Measurements from ENCODE around the gene DTNB. TPM values are rescaled to one million over a fixed set of nuclear protein-coding genes. Genes with fewer than 3 reads are reported as not detected.
"Not testable (repeated sequence)": the region's sequence is repeated elsewhere in the genome, so short reads cannot be mapped to it uniquely, and the experiment has no call there.

Gene DTNB
- total RNA-seq, 1 experiment from 2014 or later = 19.8 TPM

DNA sequence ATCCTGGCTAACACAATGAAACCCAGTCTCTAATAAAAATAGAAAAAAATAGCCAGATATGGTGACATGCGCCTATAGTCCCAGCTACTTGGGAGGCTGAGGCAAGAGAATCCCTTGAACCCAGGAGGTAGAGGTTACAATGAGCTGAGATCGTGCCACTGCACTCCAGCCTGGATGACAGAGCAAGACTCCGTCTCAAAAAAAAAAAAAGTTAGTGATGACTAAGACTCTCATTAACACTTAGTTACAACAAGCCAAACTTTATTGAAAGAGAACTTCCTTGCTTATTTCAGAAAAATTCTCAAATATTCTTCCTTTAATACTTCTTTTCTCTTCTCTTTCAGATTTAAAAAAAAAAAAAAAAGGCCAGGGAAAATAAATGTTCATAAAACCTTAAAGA lies 7.9 kb downstream of the DTNB start:
- not testable (repeated sequence) for DNase-seq; H3K36me3 ChIP-seq (replicated peaks; ENCODE audit: control insufficient read depth, insufficient read depth, low read length); H3K27me3 ChIP-seq (ENCODE audit: control insufficient read depth, insufficient read depth, low read length); H3K4me3 ChIP-seq (ENCODE audit: insufficient read depth, low read depth, low read length)

DNA sequence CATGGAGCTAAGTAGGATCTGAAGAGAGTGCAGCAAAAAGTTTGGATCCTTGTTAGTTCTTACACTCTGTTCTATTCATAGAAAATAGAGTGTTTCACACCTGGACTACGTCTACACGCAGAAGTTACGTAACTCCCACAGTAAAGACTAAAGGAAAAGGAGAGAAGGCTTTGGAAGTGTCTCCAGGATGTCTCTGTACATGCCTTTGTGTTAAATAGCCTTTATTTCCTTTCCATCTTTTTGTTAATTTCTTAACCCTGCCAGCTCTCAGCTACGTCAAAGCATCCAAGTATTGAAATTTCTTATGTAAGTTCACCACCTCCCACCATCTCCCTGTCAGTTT lies 8.4 kb downstream of the DTNB start:
- no peak for DNase-seq
- no peaks in the 10 kb centered on the region for H3K36me3 ChIP-seq (replicated peaks; ENCODE audit: control insufficient read depth, insufficient read depth, low read length)
- no peak overlapping the region for H3K4me3 ChIP-seq (ENCODE audit: insufficient read depth, low read depth, low read length)
- no peaks in the 10 kb centered on the region for H3K27me3 ChIP-seq (ENCODE audit: control insufficient read depth, insufficient read depth, low read length)

DNA sequence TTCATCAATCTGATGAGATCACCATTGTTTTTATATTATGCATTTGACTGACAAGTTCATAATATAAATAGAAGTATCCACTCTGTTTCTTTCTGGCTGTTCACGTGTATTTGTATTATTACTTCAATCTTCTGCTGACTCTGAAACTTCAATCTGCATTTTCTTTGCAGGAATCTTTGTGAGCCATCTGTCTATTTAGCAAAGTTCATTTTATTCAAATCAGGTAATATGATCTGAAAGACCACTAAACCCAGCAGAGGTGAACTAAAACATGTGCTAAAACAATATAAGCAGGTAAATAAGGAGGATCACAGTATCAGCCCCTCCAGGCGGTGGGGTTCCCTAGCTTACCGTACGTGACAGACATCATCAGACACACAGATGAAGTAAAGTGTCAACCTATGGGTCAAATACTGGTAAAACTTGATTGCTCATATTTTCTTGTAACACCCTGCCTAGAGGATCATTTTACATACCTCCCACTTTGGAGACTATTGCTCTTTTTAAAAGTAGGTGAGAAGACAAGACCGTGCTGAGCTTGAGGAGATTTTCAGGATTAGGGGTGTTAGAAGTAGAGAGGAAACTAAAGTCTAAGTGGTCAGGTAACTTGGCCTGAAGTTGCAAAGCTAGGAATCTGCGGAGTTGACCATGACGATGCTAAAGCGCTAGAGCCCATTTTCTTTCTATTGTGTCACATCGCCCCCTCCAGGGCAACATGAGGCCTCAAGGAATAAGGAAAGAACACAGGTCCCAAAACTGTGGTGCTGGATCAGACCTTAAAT lies 9.0 kb downstream of the DTNB start:
- no peaks in the 10 kb centered on the region for H3K36me3 ChIP-seq (replicated peaks; ENCODE audit: control insufficient read depth, insufficient read depth, low read length)
- no peak overlapping the region for H3K4me3 ChIP-seq (ENCODE audit: insufficient read depth, low read depth, low read length)
- peak; percentile 71 for DNase-seq
- no peaks in the 10 kb centered on the region for H3K27me3 ChIP-seq (ENCODE audit: control insufficient read depth, insufficient read depth, low read length)

DNA sequence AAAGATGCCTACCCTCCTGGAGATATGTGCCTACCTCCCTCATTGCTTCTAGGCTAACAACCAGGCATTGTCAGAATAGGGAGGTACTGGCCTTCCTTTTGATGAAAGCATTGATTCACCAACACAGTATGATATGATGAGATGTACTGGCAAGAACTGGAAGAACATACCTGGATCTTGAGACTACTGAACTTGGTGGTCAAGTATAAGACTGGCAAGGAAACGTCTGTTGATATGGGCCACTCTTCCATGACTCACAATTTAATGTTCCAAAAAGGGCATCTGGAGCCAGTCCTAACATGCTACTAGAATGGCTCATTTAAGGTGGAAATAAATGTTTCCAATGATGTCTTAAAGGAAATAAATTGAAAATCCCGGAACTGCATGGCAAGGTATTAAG lies 18.1 kb downstream of the DTNB start:
- no peak for DNase-seq
- H3K36me3 ChIP-seq (replicated peaks; ENCODE audit: control insufficient read depth, insufficient read depth, low read length) = no peaks in the 10 kb centered on the region; the same call in 1 of the 2 replicates
- H3K4me3 ChIP-seq (ENCODE audit: insufficient read depth, low read depth, low read length) = no peak overlapping the region
- H3K27me3 ChIP-seq (ENCODE audit: control insufficient read depth, insufficient read depth, low read length) = no peaks in the 10 kb centered on the region

DNA sequence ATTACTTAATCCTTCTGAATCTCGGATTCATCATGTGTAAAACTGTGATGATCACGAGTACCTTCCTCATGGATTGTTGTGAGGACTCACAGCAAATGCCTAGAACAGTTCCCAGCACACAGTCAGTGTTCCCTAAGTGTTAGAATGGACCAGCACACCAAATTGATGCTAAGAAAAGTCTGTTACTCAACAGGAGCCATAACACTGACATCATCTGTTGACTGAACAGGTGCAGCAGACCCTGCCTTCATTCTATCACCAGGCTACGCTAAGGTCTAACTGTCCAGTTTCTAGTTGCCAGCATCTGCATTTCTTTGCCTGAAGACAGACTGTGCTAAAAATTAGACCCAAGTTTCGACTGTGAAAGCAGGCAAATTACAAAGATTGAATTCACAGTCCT lies 18.6 kb downstream of the DTNB start:
- H3K36me3 ChIP-seq (replicated peaks; ENCODE audit: control insufficient read depth, insufficient read depth, low read length) = no peaks in the 10 kb centered on the region; the same call in 1 of the 2 replicates
- no peak for DNase-seq
- H3K27me3 ChIP-seq (ENCODE audit: control insufficient read depth, insufficient read depth, low read length) = no peaks in the 10 kb centered on the region
- H3K4me3 ChIP-seq (ENCODE audit: insufficient read depth, low read depth, low read length) = no peak overlapping the region

DNA sequence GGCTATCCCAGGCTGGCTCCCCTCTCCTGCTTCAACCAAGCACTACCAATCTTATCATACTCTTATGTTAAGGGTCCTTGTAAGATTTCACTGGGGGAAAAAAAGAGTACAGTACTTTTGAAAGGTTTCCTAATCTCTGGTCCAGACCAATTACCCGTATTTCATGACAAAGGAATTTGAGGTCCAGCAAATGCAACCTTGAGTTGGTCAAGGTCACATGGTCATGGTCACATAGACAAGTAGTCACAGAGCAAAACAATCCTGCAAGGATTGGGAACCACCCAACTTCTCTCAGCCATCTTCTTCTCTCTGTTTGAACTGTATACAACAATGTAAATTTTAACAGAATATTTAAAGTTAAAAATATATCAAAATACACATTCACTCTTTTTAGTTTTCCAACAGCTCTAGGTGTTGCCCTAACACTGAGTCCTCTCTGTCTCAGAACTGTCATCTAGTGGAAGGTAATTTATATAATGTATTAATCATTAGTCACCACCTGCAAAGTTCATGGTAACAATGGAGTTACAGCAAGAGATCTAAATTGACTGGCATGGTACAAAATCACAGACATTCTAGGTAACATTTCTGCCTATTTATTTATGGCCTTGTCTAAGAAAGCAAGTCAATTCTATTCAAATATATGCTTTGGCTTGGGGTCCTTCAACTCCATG lies 21.5 kb downstream of the DTNB start:
- H3K27me3 ChIP-seq (ENCODE audit: control insufficient read depth, insufficient read depth, low read length) = no peaks in the 10 kb centered on the region
- no peaks in the 10 kb centered on the region; the same call in 1 of the 2 replicates for H3K36me3 ChIP-seq (replicated peaks; ENCODE audit: control insufficient read depth, insufficient read depth, low read length)
- H3K4me3 ChIP-seq (ENCODE audit: insufficient read depth, low read depth, low read length) = no peak overlapping the region
- no peak for DNase-seq

DNA sequence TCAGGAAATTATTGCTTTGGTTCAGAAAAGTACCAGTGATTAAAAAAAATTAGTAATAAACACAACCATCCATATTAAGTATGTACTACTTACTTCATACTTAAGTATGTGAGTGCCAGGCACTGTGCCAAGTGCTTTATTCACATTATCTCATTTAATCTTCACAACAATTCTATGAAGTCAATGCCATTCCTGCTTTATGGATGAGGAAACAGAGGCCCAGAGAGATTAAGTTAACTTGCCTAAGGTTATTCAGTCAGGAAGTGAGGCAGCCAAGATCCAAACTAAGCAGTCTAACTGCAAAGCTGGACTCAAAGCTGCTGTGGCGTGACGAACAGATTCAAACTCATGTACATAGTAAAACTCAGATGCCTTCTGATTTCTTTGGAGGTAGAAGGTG lies 22.3 kb downstream of the DTNB start:
- H3K36me3 ChIP-seq (replicated peaks; ENCODE audit: control insufficient read depth, insufficient read depth, low read length) = no peaks in the 10 kb centered on the region; the same call in 1 of the 2 replicates
- H3K4me3 ChIP-seq (ENCODE audit: insufficient read depth, low read depth, low read length) = no peak overlapping the region
- H3K27me3 ChIP-seq (ENCODE audit: control insufficient read depth, insufficient read depth, low read length) = no peaks in the 10 kb centered on the region
- DNase-seq = no peak

DNA sequence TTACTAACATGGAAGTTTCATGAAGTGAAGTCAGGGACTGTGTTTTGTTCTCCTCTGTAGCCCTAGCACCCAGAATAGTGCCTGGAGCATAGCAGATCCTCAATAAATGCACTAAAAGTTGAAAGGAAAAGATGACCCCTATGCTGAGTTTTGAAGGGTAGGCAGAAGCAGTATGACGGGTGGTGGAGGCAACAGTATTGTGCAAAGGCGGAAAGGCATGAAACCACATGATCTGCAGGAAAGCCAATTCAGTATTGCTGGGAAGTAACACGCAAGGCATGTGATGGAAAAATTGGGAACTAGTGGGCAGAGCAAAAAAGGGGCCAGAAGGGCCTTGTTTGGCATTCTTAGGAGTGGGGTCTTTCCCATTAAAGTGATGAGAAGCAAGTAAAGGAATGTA lies 23.1 kb downstream of the DTNB start:
- H3K27me3 ChIP-seq (ENCODE audit: control insufficient read depth, insufficient read depth, low read length) = no peaks in the 10 kb centered on the region
- H3K4me3 ChIP-seq (ENCODE audit: insufficient read depth, low read depth, low read length) = no peak overlapping the region
- DNase-seq = no peak
- H3K36me3 ChIP-seq (replicated peaks; ENCODE audit: control insufficient read depth, insufficient read depth, low read length) = no peaks in the 10 kb centered on the region; the same call in 1 of the 2 replicates

DNA sequence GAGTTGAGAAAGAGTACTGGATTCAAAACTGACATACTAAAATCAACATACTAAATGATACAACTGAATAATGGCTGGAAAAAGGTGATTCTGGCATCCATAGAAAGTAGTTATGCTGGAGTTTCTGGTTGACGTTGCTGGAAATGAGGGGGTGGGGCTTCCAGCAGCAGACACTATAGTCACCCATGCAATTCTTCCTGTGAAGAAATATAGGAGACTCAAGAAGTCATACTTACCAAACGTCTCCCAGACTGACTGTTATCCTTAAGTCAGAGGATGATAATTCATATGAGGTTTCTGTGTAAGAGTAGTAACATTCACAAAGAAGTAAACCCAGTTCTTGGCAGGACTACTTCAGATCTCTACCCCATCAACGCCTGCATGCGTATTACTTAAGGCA lies 23.6 kb downstream of the DTNB start:
- no peaks in the 10 kb centered on the region for H3K27me3 ChIP-seq (ENCODE audit: control insufficient read depth, insufficient read depth, low read length)
- no peak for DNase-seq
- H3K4me3 ChIP-seq (ENCODE audit: insufficient read depth, low read depth, low read length) = no peak overlapping the region
- no peaks in the 10 kb centered on the region; the same call in 1 of the 2 replicates for H3K36me3 ChIP-seq (replicated peaks; ENCODE audit: control insufficient read depth, insufficient read depth, low read length)

DNA sequence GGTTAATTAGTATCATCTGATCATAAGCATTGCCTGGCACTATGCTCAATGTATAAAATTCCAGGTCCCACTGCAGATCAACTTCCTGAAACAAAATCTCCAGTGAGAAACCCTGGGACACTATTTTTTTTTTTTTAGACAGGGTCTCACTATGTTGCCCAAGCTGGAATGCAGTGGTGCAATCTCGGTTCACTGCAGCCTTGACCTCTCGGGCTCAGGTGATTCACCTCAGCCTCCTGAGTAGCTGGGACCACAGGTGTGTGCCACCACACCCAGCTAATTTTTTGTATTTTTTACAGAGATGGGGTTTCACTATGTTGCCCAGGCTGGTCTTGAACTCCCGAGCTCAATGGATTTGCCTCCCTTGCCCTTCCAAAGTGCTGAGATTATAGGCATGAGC lies 31.1 kb downstream of the DTNB start:
- H3K4me3 ChIP-seq (ENCODE audit: insufficient read depth, low read depth, low read length) = no peak overlapping the region
- H3K27me3 ChIP-seq (ENCODE audit: control insufficient read depth, insufficient read depth, low read length) = no peaks in the 10 kb centered on the region
- H3K36me3 ChIP-seq (replicated peaks; ENCODE audit: control insufficient read depth, insufficient read depth, low read length) = no peaks in the 10 kb centered on the region
- DNase-seq = no peak

DNA sequence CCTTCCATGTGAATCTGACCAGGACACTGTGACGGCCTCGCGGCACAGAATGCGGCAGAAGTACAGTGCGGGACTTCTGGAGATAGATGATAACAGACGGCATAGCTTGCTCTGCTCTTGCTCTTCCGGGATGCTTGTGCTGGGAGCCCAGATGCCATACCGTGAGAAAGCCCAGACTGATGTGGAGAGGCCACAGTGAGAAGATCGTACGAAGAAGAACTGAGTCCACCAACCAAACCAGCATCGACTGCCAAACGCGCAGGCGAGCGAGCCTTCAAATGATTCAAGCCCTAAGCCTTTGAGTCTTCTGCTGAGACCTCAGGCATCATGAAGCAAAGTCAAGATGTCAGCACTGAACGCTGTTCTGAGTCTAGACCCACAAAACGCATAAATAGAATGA lies 33.7 kb downstream of the DTNB start:
- no peak for DNase-seq
- Histone ChIP-seq H3K27me3 (ENCODE audit: control insufficient read depth, insufficient read depth, low read length) (no peaks in the 10 kb centered on the region), H3K4me3 (ENCODE audit: insufficient read depth, low read depth, low read length) (no peak overlapping the region), H3K36me3 (replicated peaks; ENCODE audit: control insufficient read depth, insufficient read depth, low read length) (no peaks in the 10 kb centered on the region)

DNA sequence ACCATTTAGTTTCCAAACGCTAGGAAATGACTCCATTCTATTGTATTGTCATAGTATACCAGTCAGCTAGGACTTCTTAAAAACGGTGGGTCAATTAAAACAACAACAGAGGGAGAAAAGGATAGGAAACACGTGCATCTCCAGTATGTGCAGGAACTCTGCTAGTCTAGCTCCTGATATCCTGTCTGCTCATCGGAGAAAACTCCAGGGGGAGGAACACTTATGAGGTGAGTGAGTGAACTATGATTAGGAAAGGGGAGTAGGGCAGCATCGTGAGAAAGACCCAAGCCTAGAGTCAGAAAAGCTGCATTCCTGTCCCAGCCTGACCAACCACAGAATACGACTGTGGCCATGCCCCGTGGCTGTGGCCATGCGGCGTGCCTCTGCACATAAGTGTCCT lies 34.2 kb downstream of the DTNB start:
- Histone ChIP-seq H3K27me3 (ENCODE audit: control insufficient read depth, insufficient read depth, low read length) (no peaks in the 10 kb centered on the region), H3K4me3 (ENCODE audit: insufficient read depth, low read depth, low read length) (no peak overlapping the region), H3K36me3 (replicated peaks; ENCODE audit: control insufficient read depth, insufficient read depth, low read length) (no peaks in the 10 kb centered on the region)
- DNase-seq = no peak

DNA sequence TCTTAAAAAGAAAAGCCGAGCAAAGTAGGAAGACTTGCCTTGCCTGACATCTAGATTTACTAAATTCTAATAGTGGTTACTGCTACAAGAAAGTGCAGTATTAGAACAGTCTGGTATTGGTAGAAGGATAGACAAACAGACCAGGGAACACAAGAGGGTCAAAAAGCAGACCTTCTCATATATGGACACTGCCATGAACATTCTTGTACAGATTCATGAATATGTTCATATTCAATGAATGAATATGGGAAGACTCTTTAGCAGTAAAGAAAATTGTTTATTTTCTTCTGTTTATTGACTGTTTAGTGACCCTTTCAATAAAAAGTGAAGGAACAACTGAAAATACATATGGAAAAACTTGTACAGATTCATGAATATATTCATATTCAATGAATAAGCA lies 37.6 kb downstream of the DTNB start:
- DNase-seq = no peak
- no peaks in the 10 kb centered on the region for H3K36me3 ChIP-seq (replicated peaks; ENCODE audit: control insufficient read depth, insufficient read depth, low read length)
- H3K27me3 ChIP-seq (ENCODE audit: control insufficient read depth, insufficient read depth, low read length) = no peaks in the 10 kb centered on the region
- H3K4me3 ChIP-seq (ENCODE audit: insufficient read depth, low read depth, low read length) = no peak overlapping the region

DNA sequence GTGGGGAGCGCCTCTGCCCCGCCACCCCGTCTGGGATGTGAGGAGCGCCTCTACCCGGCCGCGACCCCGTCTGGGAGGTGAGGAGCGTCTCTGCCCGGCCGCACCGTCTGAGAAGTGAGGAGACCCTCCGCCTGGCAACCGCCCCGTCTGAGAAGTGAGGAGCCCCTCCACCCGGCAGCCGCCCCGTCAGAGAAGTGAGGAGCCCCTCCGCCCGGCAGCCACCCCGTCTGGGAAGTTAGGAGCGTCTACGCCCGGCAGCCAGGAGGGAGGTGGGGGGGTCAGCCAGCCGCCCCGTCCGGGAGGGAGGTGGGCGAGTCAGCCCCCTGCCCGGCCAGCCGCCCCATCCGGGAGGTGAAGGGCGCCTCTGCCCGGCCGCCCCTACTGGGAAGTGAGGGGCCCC lies 39.6 kb downstream of the DTNB start:
- H3K27me3 ChIP-seq (ENCODE audit: control insufficient read depth, insufficient read depth, low read length); H3K36me3 ChIP-seq (replicated peaks; ENCODE audit: control insufficient read depth, insufficient read depth, low read length); H3K4me3 ChIP-seq (ENCODE audit: insufficient read depth, low read depth, low read length); DNase-seq: not testable (repeated sequence)

DNA sequence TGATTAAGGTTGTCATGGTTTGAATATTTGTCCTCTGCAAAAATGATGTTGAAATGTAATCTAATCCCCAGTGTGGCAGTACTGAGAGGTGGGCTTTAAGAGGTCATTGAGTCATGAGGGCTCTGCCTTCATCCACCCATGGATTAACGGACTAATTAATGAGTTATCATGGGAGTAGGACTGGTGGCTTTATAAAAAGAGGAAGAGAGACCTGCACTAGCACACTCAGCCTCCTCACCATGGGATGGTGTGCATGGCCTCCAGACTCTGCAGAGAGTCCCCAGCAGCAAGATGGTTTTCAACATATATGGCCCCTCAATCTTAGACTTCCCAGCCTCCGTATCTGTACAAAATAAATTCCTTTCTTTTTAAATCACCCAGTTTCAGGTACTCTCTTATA lies 41.0 kb downstream of the DTNB start:
- Histone ChIP-seq H3K4me3 (ENCODE audit: insufficient read depth, low read depth, low read length) (no peak overlapping the region), H3K36me3 (replicated peaks; ENCODE audit: control insufficient read depth, insufficient read depth, low read length) (no peaks in the 10 kb centered on the region; the same call in 1 of the 2 replicates), H3K27me3 (ENCODE audit: control insufficient read depth, insufficient read depth, low read length) (no peaks in the 10 kb centered on the region)
- no peak for DNase-seq

Data from H7 (cell line).